ENCODE measurements around the gene ARID1A.
"Not testable (repeated sequence)": the region's sequence is repeated elsewhere in the genome, so short reads cannot be mapped to it uniquely, and the experiment has no call there.

Gene ARID1A

GRCh38 chr1:26788515-26788785 lies 92.6 kb downstream of the ARID1A start:
- no peak for DNase-seq (ENCODE audit: low read depth)

DNA sequence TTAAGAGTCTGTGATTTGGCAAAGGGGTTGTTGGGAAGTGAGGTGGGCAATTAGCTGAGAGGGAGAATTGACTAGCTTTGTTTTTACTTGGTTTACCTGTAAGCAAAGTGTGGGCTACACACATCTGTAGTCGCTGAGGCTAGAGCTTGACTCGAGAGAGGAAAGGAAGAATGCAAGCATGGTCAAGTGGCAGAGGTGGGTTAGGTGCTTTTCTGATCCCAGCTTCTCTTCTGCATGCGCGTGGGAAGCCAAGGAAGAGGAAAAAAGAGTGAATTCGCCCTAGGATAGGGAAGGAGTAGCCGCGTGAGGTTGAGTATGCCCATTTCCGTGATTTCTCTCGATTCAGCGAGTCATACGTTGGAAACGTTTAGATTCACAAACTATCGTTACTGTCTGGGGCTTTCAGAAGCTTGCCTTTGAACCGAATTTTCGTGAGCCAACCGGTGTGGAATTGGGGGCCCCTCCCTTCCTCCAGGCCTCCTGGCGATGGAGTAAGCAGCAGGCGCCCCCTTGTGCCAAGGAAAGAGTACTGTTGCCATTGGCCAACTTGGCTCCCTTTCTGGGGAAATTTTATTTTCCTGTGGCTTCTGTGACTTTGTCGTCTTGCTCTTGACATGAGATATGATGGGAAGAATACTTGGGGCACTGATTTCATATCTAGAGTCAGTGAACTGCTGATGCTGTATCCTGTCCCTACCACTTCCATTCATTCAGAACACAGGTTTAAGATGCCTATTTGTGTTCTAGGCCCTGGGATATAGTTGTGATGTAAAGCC lies 93.2 kb downstream of the ARID1A start:
- peak; percentile 81 for DNase-seq (ENCODE audit: low read depth)

DNA sequence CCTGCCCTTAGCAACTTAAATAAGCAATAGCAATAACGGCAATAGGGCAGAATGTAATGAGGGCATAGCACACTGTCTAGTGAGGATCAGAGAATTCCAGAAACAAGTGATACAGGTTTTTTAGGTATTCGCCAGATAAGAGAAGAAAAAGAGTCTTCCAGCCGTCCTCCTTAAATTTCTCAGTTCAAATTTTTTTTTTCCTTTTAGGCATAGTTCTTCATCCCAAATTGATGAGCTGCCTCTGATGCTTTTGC lies 93.7 kb downstream of the ARID1A start:
- no peak for DNase-seq (ENCODE audit: low read depth)

- no peak for DNase-seq (ENCODE audit: low read depth)
Measured at GRCh38 chr1:26789931-26790330, 94.1 kb downstream of the ARID1A start.

GRCh38 chr1:26790551-26790953 lies 94.7 kb downstream of the ARID1A start:
- DNase-seq (ENCODE audit: low read depth): no peak

DNA sequence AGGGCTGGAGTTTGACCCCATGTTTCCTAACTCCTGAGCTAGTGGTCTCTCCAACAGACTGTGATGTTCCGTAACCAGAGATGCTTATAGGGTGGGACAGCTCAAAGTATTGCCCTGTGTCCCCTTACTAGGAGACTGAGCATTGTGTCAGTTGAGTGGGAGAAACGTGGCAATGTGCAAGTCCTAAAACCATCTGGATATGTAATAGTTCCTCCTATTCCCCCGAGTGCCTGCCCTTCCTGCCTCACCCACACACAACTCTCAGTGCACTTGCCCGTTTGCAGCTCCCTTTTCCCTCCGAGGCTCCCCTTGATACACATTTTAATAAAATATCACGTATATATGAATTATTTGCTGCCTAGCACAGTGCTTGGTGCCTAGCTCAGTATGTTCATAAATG lies 95.3 kb downstream of the ARID1A start:
- DNase-seq (ENCODE audit: low read depth): no peak

GRCh38 chr1:26791626-26792025 lies 95.8 kb downstream of the ARID1A start:
- DNase-seq (ENCODE audit: low read depth): no peak

GRCh38 chr1:26792924-26793323 lies 97.1 kb downstream of the ARID1A start:
- DNase-seq (ENCODE audit: low read depth): no peak

DNA sequence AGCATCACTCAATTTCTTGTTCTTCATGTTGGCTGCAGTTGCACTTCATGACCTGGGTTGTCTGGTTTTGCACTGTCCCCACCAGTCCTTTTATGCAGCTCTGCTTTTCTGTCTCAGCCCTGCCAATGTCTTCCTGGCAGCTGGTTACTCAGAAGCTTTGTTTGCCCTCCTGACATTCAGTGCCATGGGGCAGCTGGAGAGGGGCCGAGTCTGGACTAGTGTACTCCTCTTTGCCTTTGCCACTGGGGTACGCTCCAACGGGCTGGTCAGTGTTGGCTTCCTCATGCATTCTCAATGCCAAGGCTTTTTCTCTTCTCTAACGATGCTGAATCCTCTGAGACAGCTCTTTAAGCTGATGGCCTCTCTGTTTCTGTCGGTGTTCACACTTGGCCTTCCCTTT lies 98.6 kb downstream of the ARID1A start:
- DNase-seq (ENCODE audit: low read depth): no peak

DNA sequence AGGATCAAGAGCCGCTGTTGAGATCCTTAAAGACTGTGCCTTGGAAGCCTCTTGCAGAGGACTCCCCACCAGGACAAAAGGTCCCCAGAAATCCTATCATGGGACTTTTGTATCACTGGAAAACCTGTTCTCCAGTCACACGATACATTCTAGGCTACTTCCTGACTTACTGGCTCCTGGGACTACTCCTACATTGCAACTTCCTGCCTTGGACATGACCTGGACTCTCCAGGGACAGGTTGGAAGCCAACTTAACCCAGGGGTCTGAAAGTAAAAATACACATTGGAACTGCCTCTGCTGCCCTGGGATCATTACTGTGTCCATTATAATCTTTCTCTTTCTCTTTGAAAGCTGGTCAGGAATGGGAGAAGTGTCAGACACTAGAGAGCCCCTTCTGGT lies 101.8 kb downstream of the ARID1A start:
- DNase-seq (ENCODE audit: low read depth): no peak

GRCh38 chr1:26799479-26800142 lies 103.8 kb downstream of the ARID1A start:
- no peak for DNase-seq (ENCODE audit: low read depth)

- DNase-seq (ENCODE audit: low read depth): not testable (repeated sequence)
Measured at GRCh38 chr1:26803932-26804331, 108.1 kb downstream of the ARID1A start.

DNA sequence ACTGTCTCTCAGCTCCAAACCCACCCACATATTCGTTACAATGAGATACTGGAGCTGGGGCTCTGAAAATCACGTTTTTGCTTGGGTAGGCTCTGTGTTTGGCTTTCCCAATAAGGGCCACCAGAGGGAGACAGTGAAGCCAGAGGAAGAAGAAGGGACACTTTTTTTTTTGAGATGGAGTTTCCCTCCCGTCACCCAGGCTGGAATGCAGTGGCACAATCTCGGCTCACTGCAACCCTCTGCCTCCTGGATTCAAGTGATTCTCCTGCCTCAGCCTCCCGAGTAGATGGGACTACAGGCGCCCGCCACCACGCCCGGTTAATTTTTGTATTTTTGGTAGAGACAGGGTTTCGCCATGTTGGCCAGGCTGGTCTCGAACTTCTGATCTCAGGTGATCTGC lies 114.3 kb downstream of the ARID1A start:
- DNase-seq (ENCODE audit: low read depth): peak; percentile 54

DNA sequence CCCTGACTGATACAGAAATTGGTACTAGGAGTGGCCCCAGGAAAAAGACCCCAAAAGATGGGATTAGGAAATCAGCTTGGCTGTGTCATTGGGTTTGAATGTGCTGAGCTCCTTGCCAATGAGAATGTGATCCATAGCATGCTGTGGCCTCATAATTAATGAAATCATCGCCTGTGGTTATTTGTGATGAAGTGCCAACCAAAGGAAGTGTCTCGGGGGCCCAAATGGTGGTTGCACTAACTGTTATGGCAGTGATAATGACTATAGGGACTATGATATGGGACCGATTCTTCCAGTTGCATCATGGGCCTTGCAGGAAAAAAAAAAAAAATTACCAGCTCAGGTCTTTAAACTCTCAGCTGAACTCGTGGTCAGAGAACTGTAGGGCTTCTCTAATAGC lies 115.2 kb downstream of the ARID1A start:
- DNase-seq (ENCODE audit: low read depth): no peak

DNA sequence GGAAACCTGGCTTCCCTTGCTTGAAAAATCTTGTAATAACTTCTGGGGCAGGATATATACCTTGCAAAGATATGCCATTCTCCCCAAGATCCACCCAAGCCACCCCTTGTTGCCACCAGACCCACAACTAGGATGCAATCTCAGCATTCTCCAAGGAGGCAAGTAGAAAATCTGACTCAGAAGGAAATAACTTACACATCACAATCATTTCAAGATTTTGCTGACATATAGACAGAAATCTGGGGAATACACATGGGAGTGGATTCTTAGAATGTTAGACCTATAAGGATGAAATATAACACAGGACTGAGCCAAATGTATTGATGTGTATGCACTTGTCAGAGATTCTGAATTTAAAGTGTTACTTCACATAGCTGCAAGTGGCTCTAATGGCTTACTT lies 115.9 kb downstream of the ARID1A start:
- no peak for DNase-seq (ENCODE audit: low read depth)

GRCh38 chr1:26814377-26814776 lies 118.6 kb downstream of the ARID1A start:
- DNase-seq (ENCODE audit: low read depth): no peak

DNA sequence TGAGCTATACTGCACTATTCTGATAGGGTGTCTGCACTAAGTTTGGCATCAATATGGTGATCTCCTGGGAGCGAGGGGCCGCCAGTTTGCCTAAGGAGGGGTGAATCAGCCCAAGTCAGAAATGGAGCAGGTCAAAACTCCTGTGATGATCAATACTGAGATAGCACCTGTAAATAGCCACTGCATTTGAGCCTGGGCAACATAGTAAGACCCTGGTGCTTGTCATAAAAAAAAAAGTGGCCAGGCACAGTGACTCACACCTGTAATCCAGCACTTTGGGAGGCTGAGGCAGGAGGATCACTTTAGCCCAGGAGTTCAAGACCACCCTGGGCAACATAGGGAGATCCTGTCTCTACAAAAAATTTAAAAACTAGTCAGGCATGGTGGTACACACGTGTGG lies 119.1 kb downstream of the ARID1A start:
- no peak for DNase-seq (ENCODE audit: low read depth)

DNA sequence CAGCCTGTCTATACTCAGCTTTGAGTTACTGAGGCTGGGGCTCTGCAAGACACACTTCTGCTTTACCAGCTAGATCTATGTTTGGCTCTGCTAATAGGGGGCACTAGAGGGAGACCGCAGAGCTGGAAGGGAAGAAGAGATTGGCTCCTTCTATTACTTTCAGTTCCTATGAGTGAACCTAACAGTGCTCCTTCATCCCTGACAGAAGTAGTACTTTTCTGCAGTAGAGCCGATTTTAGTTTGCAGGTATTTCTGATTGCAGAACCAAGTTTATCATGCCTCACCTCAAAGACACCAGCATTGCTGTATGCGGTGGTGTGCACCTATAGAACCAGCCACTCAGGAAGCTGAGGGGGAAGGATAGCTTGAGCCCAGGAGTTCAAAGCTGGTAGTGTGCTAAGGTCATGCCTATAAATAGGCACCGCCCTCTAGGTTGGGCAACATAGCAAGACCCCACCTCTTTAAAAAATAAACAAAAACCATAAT lies 125.0 kb downstream of the ARID1A start:
- DNase-seq (ENCODE audit: low read depth): no peak

DNA sequence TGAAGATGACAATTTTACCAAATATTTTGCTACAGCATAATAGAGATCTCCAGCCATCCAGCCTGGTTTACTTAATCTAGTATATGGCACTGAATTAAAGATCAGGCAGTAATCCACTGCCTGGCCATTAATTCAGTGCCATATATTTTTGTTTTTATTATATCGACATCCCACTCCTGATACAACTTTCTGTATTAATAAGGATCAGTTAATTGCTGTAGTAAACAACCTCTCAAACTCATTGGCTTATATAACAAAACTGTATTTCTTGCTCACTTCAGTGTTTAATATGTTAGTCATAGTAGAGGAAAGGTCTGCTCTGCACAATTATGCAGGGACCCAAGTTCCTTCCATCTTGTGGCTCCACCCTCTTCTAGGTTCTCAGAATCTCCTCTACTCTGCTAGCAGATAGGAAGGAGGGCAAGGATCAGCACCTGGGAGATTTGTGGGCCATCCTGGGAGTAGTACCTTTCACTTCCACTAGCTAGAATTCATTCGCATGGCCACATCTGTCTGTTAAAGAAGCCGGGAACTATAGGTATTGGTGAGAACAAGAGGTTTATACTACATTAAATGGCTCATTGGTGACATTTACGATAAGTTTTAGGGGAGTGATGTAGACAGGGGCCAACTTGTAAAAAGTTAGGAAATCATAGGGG lies 127.1 kb downstream of the ARID1A start:
- no peak for DNase-seq (ENCODE audit: low read depth)

DNA sequence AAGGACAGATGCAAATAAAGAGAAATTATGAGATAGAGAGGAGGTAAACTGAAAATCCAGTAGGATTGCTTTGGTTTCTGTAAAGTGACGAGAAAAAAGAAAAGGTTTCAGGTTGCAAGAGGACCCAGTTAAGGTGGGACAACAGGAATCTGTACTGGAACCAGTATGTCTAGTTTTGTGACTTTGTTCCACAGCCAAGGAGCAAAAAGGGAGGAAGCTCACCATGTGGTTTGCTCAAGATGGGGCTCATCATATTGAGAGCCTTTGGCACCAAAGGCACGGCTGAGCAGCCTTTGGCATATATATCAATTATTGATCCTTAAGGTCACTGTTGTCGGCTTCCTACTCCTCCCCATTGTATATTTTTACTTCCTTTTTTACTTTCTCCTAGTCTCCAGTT lies 128.9 kb downstream of the ARID1A start:
- no peak for DNase-seq (ENCODE audit: low read depth)

- peak; percentile 63 for DNase-seq (ENCODE audit: low read depth)
Measured at GRCh38 chr1:26826261-26827105, 130.7 kb downstream of the ARID1A start, which contains the start of gene ZDHHC18. Gene ZDHHC18, plus strand, starts transcription at chr1:26826688. Its CDS starts 117 bp downstream, at chr1:26826805.

- DNase-seq (ENCODE audit: low read depth): no peak
Measured at GRCh38 chr1:26827106-26827604, 131.3 kb downstream of the ARID1A start.
